Chondrocyte (in vitro differentiated cells): ENCODE results near the gene SLC12A3. TPM values are rescaled to one million over a fixed set of nuclear protein-coding genes. Genes with fewer than 3 reads are reported as not detected.
"Not testable (repeated sequence)": the region's sequence is repeated elsewhere in the genome, so short reads cannot be mapped to it uniquely, and the experiment has no call there.

Experiments
- DNase-seq: peaks from one replicate; pipeline ENCODE4 v3.0.0; 2021; ENCODE audit warnings: mixed read lengths, low spot score
- H3K27ac Mint-ChIP-seq: one replicate; pipeline ENCODE4 v1.8.0; 2021; ENCODE audit warnings: mild to moderate bottlenecking, moderate library complexity, mixed read lengths; ENCODE audit not compliant: unreplicated experiment
- H3K27me3 Mint-ChIP-seq: 2 replicates; pipeline ENCODE4 v1.8.0; 2021; ENCODE audit warnings: low read depth, mixed read lengths
- H3K36me3 Mint-ChIP-seq: 2 replicates; pipeline ENCODE4 v1.8.0; 2021; ENCODE audit warnings: low read depth, mixed read lengths
- H3K4me1 Mint-ChIP-seq: 2 replicates; pipeline ENCODE4 v1.8.0; 2021; ENCODE audit warnings: low read depth, mild to moderate bottlenecking, mixed read lengths
- H3K4me3 Mint-ChIP-seq: one replicate; pipeline ENCODE4 v1.8.0; 2021; ENCODE audit warnings: mild to moderate bottlenecking, moderate library complexity, mixed read lengths; ENCODE audit not compliant: unreplicated experiment
- H3K9me3 Mint-ChIP-seq: 2 replicates; pipeline ENCODE4 v1.8.0; 2021; ENCODE audit warnings: low read depth, mixed read lengths
- CTCF ChIP-seq: fragments of 200-600 bp; sonication (generic); IDR thresholded peaks from 2 replicates; pipeline ENCODE4 v1.5.0; 2021; ENCODE audit warnings: antibody characterized with exemption, mild to moderate bottlenecking, moderate library complexity
- total RNA-seq: library from RNA; stranded (reverse); gene quantifications from 3 replicates; pipeline ENCODE4 v1.2.1, GENCODE V29; 2021

The SLC12A3 gene
- total RNA-seq, 1 donor from 2014 or later, result not detected

DNA sequence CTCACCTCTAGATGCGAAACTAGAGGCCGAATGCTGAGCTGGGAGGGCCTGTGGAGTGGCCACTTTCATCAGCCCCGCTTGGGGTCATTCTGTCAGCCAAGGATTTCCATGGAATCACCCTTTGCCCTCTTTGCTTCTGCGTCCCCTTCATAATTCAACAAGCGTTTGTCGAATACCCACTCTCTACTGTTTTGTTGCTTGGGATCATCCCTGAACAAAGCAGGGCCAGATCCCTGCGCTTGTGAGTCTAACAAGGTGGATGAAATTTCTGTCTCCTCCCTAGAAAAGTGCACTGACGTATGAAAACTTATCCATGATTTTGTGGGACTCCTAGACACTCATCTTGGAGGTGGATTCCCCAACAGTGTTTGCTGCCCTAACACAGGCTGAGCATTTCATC, 3.3 kb upstream of the SLC12A3 start:
- TF ChIP-seq CTCF, result no peak
- no peak overlapping the region for H3K27ac Mint-ChIP-seq
- H3K27me3 Mint-ChIP-seq, result no peaks in the 10 kb centered on the region
- DNase-seq, result no peak
- H3K9me3 Mint-ChIP-seq, result no peaks in the 10 kb centered on the region
- H3K4me3 Mint-ChIP-seq, result no peak overlapping the region
- no peaks in the 10 kb centered on the region for H3K36me3 Mint-ChIP-seq
- H3K4me1 Mint-ChIP-seq, result peaks cover 24% of the 10 kb centered on the region

DNA sequence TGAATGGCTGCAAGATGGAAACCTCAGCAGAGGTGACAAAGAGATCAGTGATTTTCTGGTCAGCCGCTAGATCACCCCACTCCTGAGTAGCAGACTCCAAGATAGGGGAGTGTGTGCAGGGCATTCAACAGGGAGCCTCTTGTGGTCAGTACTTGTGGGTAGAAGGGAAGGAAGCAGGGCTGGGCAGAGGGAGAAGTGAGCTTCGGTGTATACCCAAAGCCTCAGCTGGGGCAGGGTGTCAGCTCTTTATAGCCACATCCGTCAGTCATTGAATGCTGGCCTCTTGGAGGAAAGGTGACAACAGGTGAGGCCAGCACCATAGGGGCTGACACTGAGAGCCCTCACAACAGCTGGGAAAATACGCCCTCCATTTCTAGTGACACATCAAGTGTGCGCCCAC, 2.2 kb upstream of the SLC12A3 start:
- Mint-ChIP-seq H3K9me3 (no peaks in the 10 kb centered on the region), H3K4me3 (no peak overlapping the region), H3K4me1 (peaks cover 29% of the 10 kb centered on the region), H3K27ac (no peak overlapping the region), H3K36me3 (no peaks in the 10 kb centered on the region), H3K27me3 (no peaks in the 10 kb centered on the region)
- no peak for DNase-seq
- no peak for TF ChIP-seq CTCF

DNA sequence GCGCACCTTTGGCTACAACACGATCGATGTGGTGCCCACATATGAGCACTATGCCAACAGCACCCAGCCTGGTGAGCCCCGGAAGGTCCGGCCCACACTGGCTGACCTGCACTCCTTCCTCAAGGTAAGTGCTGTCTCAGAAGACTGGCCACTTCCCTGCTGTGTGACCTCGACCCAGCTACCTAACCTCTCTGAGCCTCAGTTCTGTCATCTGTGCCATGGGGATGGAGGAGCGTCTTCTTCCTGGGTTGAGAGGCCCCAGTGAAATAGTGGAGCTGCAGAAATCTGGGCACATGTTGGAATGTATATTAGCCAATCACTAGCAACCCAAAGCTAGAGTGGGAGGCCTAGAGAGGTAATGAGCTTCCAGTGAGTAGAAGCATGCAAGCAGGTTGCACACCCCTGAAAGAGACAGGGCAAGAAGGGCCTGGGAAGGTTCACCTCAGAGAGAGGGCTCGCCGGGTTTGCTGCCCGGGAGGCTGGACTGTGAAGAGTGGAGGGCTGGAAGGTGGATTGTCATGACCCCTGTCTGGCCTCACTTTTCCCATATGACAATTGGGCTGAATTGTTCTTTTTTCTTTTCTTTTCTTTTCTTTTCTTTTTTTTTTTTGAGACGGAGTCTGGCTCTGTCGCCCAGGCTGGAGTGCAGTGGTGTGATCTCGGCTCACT, 521 bp downstream of the SLC12A3 start:
- peaks cover 21% of the 10 kb centered on the region for H3K4me1 Mint-ChIP-seq
- no peak overlapping the region for H3K27ac Mint-ChIP-seq
- H3K27me3 Mint-ChIP-seq, result no peaks in the 10 kb centered on the region
- TF ChIP-seq CTCF, result no peak
- no peaks in the 10 kb centered on the region for H3K9me3 Mint-ChIP-seq
- no peak for DNase-seq
- H3K4me3 Mint-ChIP-seq, result no peak overlapping the region
- H3K36me3 Mint-ChIP-seq, result no peaks in the 10 kb centered on the region

DNA sequence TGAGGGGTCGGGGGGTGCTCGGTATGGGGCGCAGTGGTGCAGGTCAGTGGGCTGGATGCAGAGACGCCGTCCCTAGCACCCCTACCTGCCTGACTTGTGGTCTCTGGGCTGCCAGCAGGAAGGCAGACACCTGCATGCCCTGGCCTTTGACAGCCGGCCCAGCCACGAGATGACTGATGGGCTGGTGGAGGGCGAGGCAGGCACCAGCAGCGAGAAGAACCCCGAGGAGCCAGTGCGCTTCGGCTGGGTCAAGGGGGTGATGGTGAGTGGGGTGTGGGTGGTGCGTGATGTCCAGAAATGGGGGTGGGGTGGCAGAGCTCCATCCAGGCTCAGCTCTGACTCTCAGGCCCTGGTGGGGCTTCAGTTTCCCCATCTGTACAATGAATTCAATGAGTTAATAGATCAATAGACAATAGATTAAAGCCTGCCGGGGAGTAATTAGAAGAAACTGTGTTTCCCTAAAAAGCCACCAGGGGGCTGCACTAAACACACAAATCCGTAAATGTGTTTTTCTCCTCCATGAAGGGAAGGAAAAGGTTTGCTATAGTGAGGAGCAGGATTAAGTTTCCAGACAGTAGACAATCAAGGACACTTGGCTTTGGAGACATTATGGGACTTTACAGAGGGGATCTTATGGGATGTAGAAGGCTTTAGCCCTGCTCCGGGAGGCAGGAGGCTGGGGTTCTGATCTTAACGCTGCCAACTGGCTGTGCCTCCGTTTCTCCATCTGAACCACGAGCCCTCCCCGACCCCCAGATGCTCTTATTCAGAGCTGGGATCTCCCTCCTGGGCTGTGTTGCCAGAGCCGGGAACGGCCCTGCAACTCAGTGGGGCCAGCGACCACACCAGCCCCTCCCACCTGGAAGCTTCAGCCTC, 2.2 kb downstream of the SLC12A3 start:
- no peak for DNase-seq
- Mint-ChIP-seq H3K36me3 (no peaks in the 10 kb centered on the region), H3K9me3 (no peaks in the 10 kb centered on the region), H3K27ac (no peak overlapping the region), H3K4me3 (no peak overlapping the region), H3K4me1 (peaks cover 9% of the 10 kb centered on the region), H3K27me3 (no peaks in the 10 kb centered on the region)
- peak; percentile 89 for TF ChIP-seq CTCF

GRCh38 chr16:56868175-56868574, 3.2 kb downstream of the SLC12A3 start:
- no peak for DNase-seq
- Mint-ChIP-seq H3K36me3 (no peaks in the 10 kb centered on the region), H3K4me3 (no peak overlapping the region), H3K27me3 (no peaks in the 10 kb centered on the region), H3K27ac (no peak overlapping the region), H3K4me1 (peaks cover 9% of the 10 kb centered on the region), H3K9me3 (no peaks in the 10 kb centered on the region)
- no peak for TF ChIP-seq CTCF

GRCh38 chr16:56868766-56869165, 3.8 kb downstream of the SLC12A3 start:
- H3K27me3 Mint-ChIP-seq, H3K4me1 Mint-ChIP-seq, H3K36me3 Mint-ChIP-seq, H3K9me3 Mint-ChIP-seq, H3K27ac Mint-ChIP-seq, DNase-seq, H3K4me3 Mint-ChIP-seq: not testable (repeated sequence)
